IPS DF 6.9 (cell line): ENCODE measurements around the gene CEACAM16.

Source experiments
- DNase-seq: peaks from one replicate; pipeline ENCODE4 v3.0.0-alpha.2; 2013; ENCODE audit warnings: low read depth, low spot score
- H3K27ac ChIP-seq: one replicate; pipeline ENCODE4 v1.5.1; 2013; ENCODE audit warnings: low read length, control low read depth
- H3K27me3 ChIP-seq: 2 replicates; pipeline ENCODE4 v1.6.1; 2013; ENCODE audit warnings: mild to moderate bottlenecking, low read length; ENCODE audit not compliant: control insufficient read depth, insufficient read depth
- H3K36me3 ChIP-seq: 2 replicates; pipeline ENCODE4 v1.6.1; 2013; ENCODE audit warnings: low read length; ENCODE audit not compliant: control insufficient read depth, insufficient read depth
- H3K4me1 ChIP-seq: 2 replicates; pipeline ENCODE4 v1.6.1; 2013; ENCODE audit warnings: low read length; ENCODE audit not compliant: control insufficient read depth, insufficient read depth
- H3K4me3 ChIP-seq: 2 replicates; pipeline ENCODE4 v1.5.1; 2013; ENCODE audit warnings: mild to moderate bottlenecking, low read length
- H3K9me3 ChIP-seq: 2 replicates; pipeline ENCODE4 v1.6.1; 2013; ENCODE audit warnings: low read length, inconsistent platforms; ENCODE audit not compliant: control insufficient read depth, insufficient read depth
- WGBS: extraction: QIAGEN DNeasy Blood & Tissue Kit; methylation state at CpG from one replicate; pipeline ENCODE4 v1.1.7; 2013; ENCODE audit warnings: mixed read lengths, missing lambda C conversion rate; ENCODE audit not compliant: insufficient read length, insufficient coverage; 5-methylcytosine and 5-hydroxymethylcytosine counted together

CEACAM16 gene

GRCh38 chr19:44735011-44735410, 36.1 kb downstream of the CEACAM16 start:
- no peaks in the 10 kb centered on the region for H3K9me3 ChIP-seq
- WGBS: no CpG with 5 or more reads among the region's 5 CpGs
- no peaks in the 10 kb centered on the region; the same call in none of the 2 replicates for H3K4me1 ChIP-seq
- no peaks in the 10 kb centered on the region for H3K27me3 ChIP-seq
- no peaks in the 10 kb centered on the region for H3K36me3 ChIP-seq
- H3K27ac ChIP-seq: no peak overlapping the region
- DNase-seq: no peak
- H3K4me3 ChIP-seq: no peak overlapping the region

- no peaks in the 10 kb centered on the region for H3K27me3 ChIP-seq
- no CpG with 5 or more reads among the region's 13 CpGs for WGBS
- no peaks in the 10 kb centered on the region for H3K9me3 ChIP-seq
- H3K36me3 ChIP-seq: no peaks in the 10 kb centered on the region
- H3K4me1 ChIP-seq: peaks cover 3% of the 10 kb centered on the region
- H3K27ac ChIP-seq: no peak overlapping the region
- no peak for DNase-seq
- H3K4me3 ChIP-seq: no peak overlapping the region
Measured at GRCh38 chr19:44737238-44738071, 38.5 kb downstream of the CEACAM16 start.

- no peak for DNase-seq
- Histone ChIP-seq H3K27ac (no peak overlapping the region), H3K9me3 (no peaks in the 10 kb centered on the region), H3K4me1 (peaks cover 3% of the 10 kb centered on the region), H3K36me3 (no peaks in the 10 kb centered on the region), H3K27me3 (no peaks in the 10 kb centered on the region), H3K4me3 (no peak overlapping the region)
- WGBS: no CpG with 5 or more reads among the region's 2 CpGs
Measured at GRCh38 chr19:44738136-44738535, 39.2 kb downstream of the CEACAM16 start.

GRCh38 chr19:44738603-44739558, 39.9 kb downstream of the CEACAM16 start:
- DNase-seq: no peak
- Histone ChIP-seq H3K27ac (no peak overlapping the region), H3K36me3 (no peaks in the 10 kb centered on the region), H3K4me1 (peaks cover 3% of the 10 kb centered on the region), H3K27me3 (no peaks in the 10 kb centered on the region), H3K4me3 (no peak overlapping the region), H3K9me3 (no peaks in the 10 kb centered on the region)
- WGBS: no CpG with 5 or more reads among the region's 11 CpGs

GRCh38 chr19:44740351-44740824, 41.4 kb downstream of the CEACAM16 start:
- H3K27me3 ChIP-seq: no peaks in the 10 kb centered on the region
- H3K4me3 ChIP-seq: no peak overlapping the region
- no CpG with 5 or more reads among the region's 3 CpGs for WGBS
- H3K4me1 ChIP-seq: peaks cover 3% of the 10 kb centered on the region
- no peak for DNase-seq
- no peaks in the 10 kb centered on the region for H3K9me3 ChIP-seq
- no peaks in the 10 kb centered on the region for H3K36me3 ChIP-seq
- H3K27ac ChIP-seq: no peak overlapping the region

- peaks cover 3% of the 10 kb centered on the region for H3K4me1 ChIP-seq
- no peak overlapping the region for H3K27ac ChIP-seq
Measured at GRCh38 chr19:44741258-44741731, 42.3 kb downstream of the CEACAM16 start.

DNA sequence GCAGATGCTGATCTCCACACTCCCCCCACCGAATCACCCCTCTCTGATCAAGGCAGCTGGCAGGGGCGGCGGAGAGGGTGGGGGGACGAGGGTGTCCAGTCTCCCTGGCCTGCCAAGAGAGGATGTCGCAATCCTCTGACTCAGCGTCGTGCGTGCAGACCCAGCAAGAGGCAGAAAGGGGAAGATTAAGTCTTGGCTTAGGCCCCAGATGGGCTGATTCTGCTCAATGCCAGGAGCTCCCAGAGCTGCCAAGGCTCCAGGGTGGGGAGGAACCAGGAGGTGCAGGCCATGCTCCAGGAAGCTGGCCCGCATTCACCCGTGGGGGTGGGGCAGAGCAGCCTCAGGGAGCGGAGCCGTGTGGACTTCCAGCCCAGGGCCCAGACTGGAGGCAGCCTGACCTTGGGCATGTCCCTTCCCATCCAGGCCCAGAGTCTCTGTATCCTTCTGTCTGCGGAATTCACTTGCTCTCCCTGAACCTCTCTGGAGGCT, 42.9 kb downstream of the CEACAM16 start:
- DNase-seq: no peak
- H3K27ac ChIP-seq: no peak overlapping the region
- H3K9me3 ChIP-seq: no peaks in the 10 kb centered on the region
- peaks cover 11% of the 10 kb centered on the region; the same call in 1 of the 2 replicates for H3K27me3 ChIP-seq
- WGBS: no CpG with 5 or more reads among the region's 13 CpGs
- no peak overlapping the region for H3K4me3 ChIP-seq
- H3K4me1 ChIP-seq: peaks cover 3% of the 10 kb centered on the region
- H3K36me3 ChIP-seq: no peaks in the 10 kb centered on the region

More at GRCh38 chr19:44741258-44741731, 42.3 kb downstream of the CEACAM16 start:
- no CpG with 5 or more reads among the region's 6 CpGs for WGBS
- H3K27me3 ChIP-seq: peaks cover 5% of the 10 kb centered on the region; the same call in 1 of the 2 replicates
- H3K36me3 ChIP-seq: no peaks in the 10 kb centered on the region
- no peaks in the 10 kb centered on the region for H3K9me3 ChIP-seq
- H3K4me3 ChIP-seq: no peak overlapping the region
- DNase-seq: no peak

GRCh38 chr19:44742330-44743061, 43.5 kb downstream of the CEACAM16 start:
- Histone ChIP-seq H3K36me3 (no peaks in the 10 kb centered on the region), H3K4me1 (peaks cover 3% of the 10 kb centered on the region), H3K27ac (no peak overlapping the region), H3K9me3 (no peaks in the 10 kb centered on the region), H3K27me3 (peaks cover 12% of the 10 kb centered on the region; the same call in 1 of the 2 replicates), H3K4me3 (no peak overlapping the region)
- no peak for DNase-seq
- WGBS: no CpG with 5 or more reads among the region's 20 CpGs

GRCh38 chr19:44744871-44745332, 46.0 kb downstream of the CEACAM16 start:
- Histone ChIP-seq H3K4me1 (peaks cover 3% of the 10 kb centered on the region), H3K9me3 (no peaks in the 10 kb centered on the region), H3K27me3 (peaks cover 25% of the 10 kb centered on the region; the same call in 1 of the 2 replicates), H3K4me3 (no peak overlapping the region), H3K27ac (no peak overlapping the region), H3K36me3 (no peaks in the 10 kb centered on the region)
- DNase-seq: no peak
- no CpG with 5 or more reads among the region's 3 CpGs for WGBS
